HEK293 (cell line): ENCODE data around the gene HBEGF.

Source experiments
- CTCF ChIA-PET: fragments of 350-600 bp; formaldehyde crosslinking; extraction: SDS; loops from one replicate; lab custom pipeline; 2021; ENCODE audit warnings: antibody characterized with exemption; lab: Yijun Ruan, JAX
- POLR2A ChIA-PET: fragments of 300-600 bp; formaldehyde crosslinking; extraction: SDS; loops from one replicate; lab custom pipeline; 2020; ENCODE audit warnings: antibody characterized with exemption, inconsistent platforms; lab: Yijun Ruan, JAX
- H3K27ac ChIP-seq: fragments of 200-500 bp; sonication (Bioruptor generic); 2 replicates; pipeline ENCODE4 v1.5.1; 2014; ENCODE audit warnings: low read depth, low read length, control low read depth, inconsistent platforms; ENCODE audit errors: extremely low read depth
- H3K36me3 ChIP-seq, 2 experiments: fragments of 200-500 bp in 1 of 2; sonication (Bioruptor generic) in 1 of 2; 1 replicate in 1 of 2; 2 replicates in 1 of 2; pipeline ENCODE4 v1.5.1; 2014 to 2017; ENCODE audit warnings: inconsistent platforms in 2 of 2, low read length in 2 of 2; ENCODE audit not compliant: control insufficient read depth in 2 of 2, insufficient read depth in 1 of 2
- H3K4me1 ChIP-seq: fragments of 200-500 bp; sonication (Bioruptor generic); 2 replicates; pipeline ENCODE4 v1.5.1; 2014; ENCODE audit warnings: mild to moderate bottlenecking, low read length, inconsistent platforms; ENCODE audit not compliant: control insufficient read depth, insufficient read depth
- H3K4me3 ChIP-seq: 2 replicates; pipeline ENCODE4 v1.5.1; 2011; ENCODE audit warnings: low read depth, mild to moderate bottlenecking, control low read depth, low read length, moderate library complexity
- H3K9me3 ChIP-seq: fragments of 200-500 bp; sonication (Bioruptor generic); 2 replicates; pipeline ENCODE4 v1.5.1; 2014; ENCODE audit warnings: low read depth, low read length, inconsistent platforms; ENCODE audit not compliant: control insufficient read depth, insufficient read depth
- ATF2 ChIP-seq: fragments of 450-650 bp; formaldehyde crosslinking; IDR thresholded peaks from 2 replicates; pipeline ENCODE4 v1.5.1; 2016; ENCODE audit warnings: missing biosample characterization, missing genetic modification characterization, low read depth
- CTCF ChIP-seq: fragments of 450-650 bp; formaldehyde crosslinking; IDR thresholded peaks from 2 replicates; pipeline ENCODE4 v1.5.1; 2016; ENCODE audit warnings: missing biosample characterization, missing genetic modification characterization
- HOXA7 ChIP-seq: sonication (generic); formaldehyde crosslinking; IDR thresholded peaks from 2 replicates; pipeline ENCODE4 v1.8.1; 2022; ENCODE audit warnings: missing genetic modification reagents, borderline replicate concordance
- KLF1 ChIP-seq: fragments of 450-650 bp; formaldehyde crosslinking; IDR thresholded peaks from 2 replicates; pipeline ENCODE4 v1.5.1; 2016; ENCODE audit warnings: missing biosample characterization, missing genetic modification characterization
- PATZ1 ChIP-seq: fragments of 450-650 bp; formaldehyde crosslinking; IDR thresholded peaks from 2 replicates; pipeline ENCODE4 v1.5.1; 2016; ENCODE audit warnings: missing biosample characterization, missing genetic modification characterization
- PRDM6 ChIP-seq: fragments of 450-650 bp; formaldehyde crosslinking; IDR thresholded peaks from 2 replicates; pipeline ENCODE4 v1.5.1; 2017; ENCODE audit warnings: missing biosample characterization, missing genetic modification characterization
- SP2 ChIP-seq: fragments of 450-650 bp; formaldehyde crosslinking; IDR thresholded peaks from 2 replicates; pipeline ENCODE4 v1.5.1; 2016; ENCODE audit warnings: missing biosample characterization, missing genetic modification characterization
- TRIM28 ChIP-seq: IDR thresholded peaks from 2 replicates; pipeline ENCODE4 v1.6.1; 2011; ENCODE audit warnings: low read length, control low read depth, borderline replicate concordance
- WT1 ChIP-seq: fragments of 450-650 bp; formaldehyde crosslinking; IDR thresholded peaks from 2 replicates; pipeline ENCODE4 v1.5.1; 2016; ENCODE audit warnings: missing biosample characterization, missing genetic modification characterization
- ZFP37 ChIP-seq: fragments of 450-650 bp; formaldehyde crosslinking; IDR thresholded peaks from 2 replicates; pipeline ENCODE4 v1.5.1; 2016; ENCODE audit warnings: missing biosample characterization, missing genetic modification characterization
- ZIC2 ChIP-seq: fragments of 450-650 bp; formaldehyde crosslinking; IDR thresholded peaks from 2 replicates; pipeline ENCODE4 v1.5.1; 2016; ENCODE audit warnings: missing biosample characterization, missing genetic modification characterization
- ZNF426 ChIP-seq: fragments of 450-650 bp; formaldehyde crosslinking; IDR thresholded peaks from 2 replicates; pipeline ENCODE4 v1.5.1; 2017; ENCODE audit warnings: missing biosample characterization, missing genetic modification characterization, mild to moderate bottlenecking, inconsistent platforms, moderate library complexity
- ZNF76 ChIP-seq: fragments of 450-650 bp; formaldehyde crosslinking; IDR thresholded peaks from 2 replicates; pipeline ENCODE4; 2016; ENCODE audit warnings: low read depth, missing biosample characterization, missing genetic modification characterization, borderline replicate concordance
- ZSCAN4 ChIP-seq: fragments of 450-650 bp; formaldehyde crosslinking; IDR thresholded peaks from 2 replicates; pipeline ENCODE4 v1.5.1; 2017; ENCODE audit warnings: missing biosample characterization, missing genetic modification characterization
- ZSCAN5A ChIP-seq: fragments of 450-650 bp; formaldehyde crosslinking; IDR thresholded peaks from 2 replicates; pipeline ENCODE4 v1.5.1; 2016; ENCODE audit warnings: missing biosample characterization, missing genetic modification characterization
- TF ChIP-seq, protein P1 (sequence below): fragments of 450-650 bp; formaldehyde crosslinking; IDR thresholded peaks from 2 replicates; pipeline ENCODE4 v1.5.1; 2016; ENCODE audit warnings: missing biosample characterization, missing genetic modification characterization
- TF ChIP-seq, protein P2 (sequence below): fragments of 450-650 bp; formaldehyde crosslinking; IDR thresholded peaks from 2 replicates; pipeline ENCODE4 v1.5.1; 2016; ENCODE audit warnings: missing biosample characterization, missing genetic modification characterization
- TF ChIP-seq, protein P3 (sequence below): fragments of 450-650 bp; formaldehyde crosslinking; IDR thresholded peaks from 2 replicates; pipeline ENCODE4 v1.5.1; 2016; ENCODE audit warnings: missing biosample characterization, missing genetic modification characterization

Gene HBEGF

GRCh38 chr5:140345919-140346347 lies 470 bp downstream of the HBEGF start:
- ChIA-PET CTCF (interaction anchor here (0.6 to 17.1 kb wide), 29 partner anchors 9 to 312 kb away, joined by 3 to 660 read pairs (median 4); partner anchors contain the start of genes PFDN1 and SLC4A9), POLR2A (interaction anchor here (0.7 to 4.2 kb wide), 48 partner anchors 8 to 380 kb away, joined by 3 to 130 read pairs (median 6); partner anchors contain the start of genes ANKHD1, CYSTM1, IK and NDUFA2)
- Histone ChIP-seq H3K4me3 (peak overlapping the region; percentile 68), H3K9me3 (no peaks in the 10 kb centered on the region), H3K27ac (peak overlapping the region; percentile 51; the same call in 1 of the 2 replicates), H3K4me1 (no peaks in the 10 kb centered on the region), H3K36me3 (peaks cover 0 to 19% of the 10 kb centered on the region in 2 experiments; a peak in 1 of 3 replicates)
- TF ChIP-seq ZSCAN5A (tag by site-specific recombination), result 0 out of 2 replicates have a peak, but pooled peaks have one; percentile 34
- no peak for TF ChIP-seq ATF2 (tag by site-specific recombination)
- TF ChIP-seq, protein P1, sequence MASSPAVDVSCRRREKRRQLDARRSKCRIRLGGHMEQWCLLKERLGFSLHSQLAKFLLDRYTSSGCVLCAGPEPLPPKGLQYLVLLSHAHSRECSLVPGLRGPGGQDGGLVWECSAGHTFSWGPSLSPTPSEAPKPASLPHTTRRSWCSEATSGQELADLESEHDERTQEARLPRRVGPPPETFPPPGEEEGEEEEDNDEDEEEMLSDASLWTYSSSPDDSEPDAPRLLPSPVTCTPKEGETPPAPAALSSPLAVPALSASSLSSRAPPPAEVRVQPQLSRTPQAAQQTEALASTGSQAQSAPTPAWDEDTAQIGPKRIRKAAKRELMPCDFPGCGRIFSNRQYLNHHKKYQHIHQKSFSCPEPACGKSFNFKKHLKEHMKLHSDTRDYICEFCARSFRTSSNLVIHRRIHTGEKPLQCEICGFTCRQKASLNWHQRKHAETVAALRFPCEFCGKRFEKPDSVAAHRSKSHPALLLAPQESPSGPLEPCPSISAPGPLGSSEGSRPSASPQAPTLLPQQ (tag by site-specific recombination), result peak; percentile 81; the same call in 1 of the 2 replicates
- TF ChIP-seq, protein P2, sequence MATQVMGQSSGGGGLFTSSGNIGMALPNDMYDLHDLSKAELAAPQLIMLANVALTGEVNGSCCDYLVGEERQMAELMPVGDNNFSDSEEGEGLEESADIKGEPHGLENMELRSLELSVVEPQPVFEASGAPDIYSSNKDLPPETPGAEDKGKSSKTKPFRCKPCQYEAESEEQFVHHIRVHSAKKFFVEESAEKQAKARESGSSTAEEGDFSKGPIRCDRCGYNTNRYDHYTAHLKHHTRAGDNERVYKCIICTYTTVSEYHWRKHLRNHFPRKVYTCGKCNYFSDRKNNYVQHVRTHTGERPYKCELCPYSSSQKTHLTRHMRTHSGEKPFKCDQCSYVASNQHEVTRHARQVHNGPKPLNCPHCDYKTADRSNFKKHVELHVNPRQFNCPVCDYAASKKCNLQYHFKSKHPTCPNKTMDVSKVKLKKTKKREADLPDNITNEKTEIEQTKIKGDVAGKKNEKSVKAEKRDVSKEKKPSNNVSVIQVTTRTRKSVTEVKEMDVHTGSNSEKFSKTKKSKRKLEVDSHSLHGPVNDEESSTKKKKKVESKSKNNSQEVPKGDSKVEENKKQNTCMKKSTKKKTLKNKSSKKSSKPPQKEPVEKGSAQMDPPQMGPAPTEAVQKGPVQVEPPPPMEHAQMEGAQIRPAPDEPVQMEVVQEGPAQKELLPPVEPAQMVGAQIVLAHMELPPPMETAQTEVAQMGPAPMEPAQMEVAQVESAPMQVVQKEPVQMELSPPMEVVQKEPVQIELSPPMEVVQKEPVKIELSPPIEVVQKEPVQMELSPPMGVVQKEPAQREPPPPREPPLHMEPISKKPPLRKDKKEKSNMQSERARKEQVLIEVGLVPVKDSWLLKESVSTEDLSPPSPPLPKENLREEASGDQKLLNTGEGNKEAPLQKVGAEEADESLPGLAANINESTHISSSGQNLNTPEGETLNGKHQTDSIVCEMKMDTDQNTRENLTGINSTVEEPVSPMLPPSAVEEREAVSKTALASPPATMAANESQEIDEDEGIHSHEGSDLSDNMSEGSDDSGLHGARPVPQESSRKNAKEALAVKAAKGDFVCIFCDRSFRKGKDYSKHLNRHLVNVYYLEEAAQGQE, result 0 out of 2 replicates have a peak, but pooled peaks have one; percentile 54
- no peak for TF ChIP-seq ZIC2
- TF ChIP-seq WT1 (tag by site-specific recombination), result no peak
- no peak for TF ChIP-seq HOXA7 (CRISPR knock-in tag)
- TF ChIP-seq ZNF426, result no peak
- TF ChIP-seq ZFP37, result 0 out of 2 replicates have a peak, but pooled peaks have one; percentile 23
- TF ChIP-seq, protein P3, sequence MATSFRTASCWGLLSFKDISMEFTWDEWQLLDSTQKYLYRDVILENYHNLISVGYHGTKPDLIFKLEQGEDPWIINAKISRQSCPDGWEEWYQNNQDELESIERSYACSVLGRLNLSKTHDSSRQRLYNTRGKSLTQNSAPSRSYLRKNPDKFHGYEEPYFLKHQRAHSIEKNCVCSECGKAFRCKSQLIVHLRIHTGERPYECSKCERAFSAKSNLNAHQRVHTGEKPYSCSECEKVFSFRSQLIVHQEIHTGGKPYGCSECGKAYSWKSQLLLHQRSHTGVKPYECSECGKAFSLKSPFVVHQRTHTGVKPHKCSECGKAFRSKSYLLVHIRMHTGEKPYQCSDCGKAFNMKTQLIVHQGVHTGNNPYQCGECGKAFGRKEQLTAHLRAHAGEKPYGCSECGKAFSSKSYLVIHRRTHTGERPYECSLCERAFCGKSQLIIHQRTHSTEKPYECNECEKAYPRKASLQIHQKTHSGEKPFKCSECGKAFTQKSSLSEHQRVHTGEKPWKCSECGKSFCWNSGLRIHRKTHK (tag by site-specific recombination), result no peak
- 0 out of 2 replicates have a peak, but pooled peaks have one; percentile 4 for TF ChIP-seq SP2 (tag by site-specific recombination)
- TF ChIP-seq KLF1 (tag by site-specific recombination), result 0 out of 2 replicates have a peak, but pooled peaks have one; percentile 27
- TF ChIP-seq PRDM6 (tag by site-specific recombination), result no peak
- peak; percentile 92 for TF ChIP-seq CTCF (tag by site-specific recombination)
- TF ChIP-seq TRIM28, result no peak
- no peak for TF ChIP-seq ZNF76
- TF ChIP-seq ZSCAN4 (tag by site-specific recombination), result no peak
- TF ChIP-seq PATZ1 (tag by site-specific recombination), result peak; percentile 70
